A673 (cell line): ENCODE results near the gene ZC3HAV1L.

ENCODE experiments used
- EZH2 ChIP-seq: fragments of 200-600 bp; sonication (generic); IDR thresholded peaks from 2 replicates; pipeline ENCODE4 v1.6.1; 2017; ENCODE audit warnings: borderline replicate concordance, low read depth, mild to moderate bottlenecking, mixed read lengths, antibody characterized with exemption, low read length; ENCODE audit not compliant: poor library complexity, severe bottlenecking
- TF ChIP-seq, protein P1 (sequence below): fragments of 300-800, 200-600 bp; sonication (generic); conservative IDR thresholded peaks from 2 replicates; pipeline ENCODE4 v1.5.1; 2017; ENCODE audit warnings: low read depth, mild to moderate bottlenecking, antibody characterized with exemption, low read length, moderate library complexity, mixed read lengths

DNA sequence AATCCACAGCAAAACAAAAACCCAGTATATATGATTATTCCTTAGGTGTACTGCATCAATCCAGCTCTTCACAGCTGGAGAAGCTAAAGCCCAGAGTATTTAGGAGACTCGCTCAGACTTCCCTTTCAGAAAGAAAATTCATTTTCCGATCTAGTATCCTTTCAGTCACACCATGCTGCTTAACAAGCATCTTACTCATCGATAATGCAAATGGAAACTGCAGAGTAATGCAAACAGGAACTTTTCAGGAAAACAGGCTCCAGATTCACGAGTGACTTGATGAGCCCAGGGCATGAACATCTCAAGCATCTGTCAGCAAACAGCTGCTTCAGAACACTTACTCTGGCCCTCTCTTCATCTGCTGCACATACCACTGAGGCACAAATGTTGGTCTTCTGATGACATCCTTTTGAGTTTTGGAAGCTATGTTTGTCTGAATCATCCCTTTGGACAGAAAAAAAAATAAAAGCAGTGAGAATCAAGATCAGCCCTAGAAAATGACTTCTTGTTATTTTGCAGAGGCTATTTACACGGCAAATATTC lies 24.9 kb upstream of the ZC3HAV1L start:
- TF ChIP-seq, protein P1, sequence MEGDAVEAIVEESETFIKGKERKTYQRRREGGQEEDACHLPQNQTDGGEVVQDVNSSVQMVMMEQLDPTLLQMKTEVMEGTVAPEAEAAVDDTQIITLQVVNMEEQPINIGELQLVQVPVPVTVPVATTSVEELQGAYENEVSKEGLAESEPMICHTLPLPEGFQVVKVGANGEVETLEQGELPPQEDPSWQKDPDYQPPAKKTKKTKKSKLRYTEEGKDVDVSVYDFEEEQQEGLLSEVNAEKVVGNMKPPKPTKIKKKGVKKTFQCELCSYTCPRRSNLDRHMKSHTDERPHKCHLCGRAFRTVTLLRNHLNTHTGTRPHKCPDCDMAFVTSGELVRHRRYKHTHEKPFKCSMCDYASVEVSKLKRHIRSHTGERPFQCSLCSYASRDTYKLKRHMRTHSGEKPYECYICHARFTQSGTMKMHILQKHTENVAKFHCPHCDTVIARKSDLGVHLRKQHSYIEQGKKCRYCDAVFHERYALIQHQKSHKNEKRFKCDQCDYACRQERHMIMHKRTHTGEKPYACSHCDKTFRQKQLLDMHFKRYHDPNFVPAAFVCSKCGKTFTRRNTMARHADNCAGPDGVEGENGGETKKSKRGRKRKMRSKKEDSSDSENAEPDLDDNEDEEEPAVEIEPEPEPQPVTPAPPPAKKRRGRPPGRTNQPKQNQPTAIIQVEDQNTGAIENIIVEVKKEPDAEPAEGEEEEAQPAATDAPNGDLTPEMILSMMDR, result no peak
- no peak for TF ChIP-seq EZH2
